NT2/D1 (cell line): ENCODE data around the gene MED16.

Experiments
- YY1 ChIP-seq: IDR thresholded peaks from 2 replicates; pipeline ENCODE4 v1.6.1; 2011; ENCODE audit not compliant: insufficient read length, insufficient read depth
- ZNF274 ChIP-seq: IDR thresholded peaks from 2 replicates; pipeline ENCODE4 v1.6.1; 2011; ENCODE audit warnings: mild to moderate bottlenecking, low read depth, low read length

GRCh38 chr19:900302-901111 is 7.5 kb upstream of the MED16 start:
- TF ChIP-seq ZNF274 (no peak), YY1 (no peak)
